H1 (cell line): ENCODE data around the gene FKBP2. TPM values are rescaled to one million over a fixed set of nuclear protein-coding genes. Genes with fewer than 3 reads are reported as not detected.
A peak's percentile ranks its signal among the peaks of the same experiment; 100 is the strongest.

Source experiments
- CTCF ChIA-PET: fragments of 300-600 bp; sonication (Branson Sonifier 250); formaldehyde crosslinking; loops from one replicate; lab custom pipeline; 2021; ENCODE audit not compliant: partially characterized antibody; lab: Charles Lee
- POLR2A ChIA-PET: fragments of 300-600 bp; sonication (Branson Sonifier 250); formaldehyde crosslinking; loops from one replicate; lab custom pipeline; 2021; ENCODE audit warnings: inconsistent platforms; ENCODE audit not compliant: partially characterized antibody; lab: Charles Lee
- DNase-seq, 2 experiments: peaks; one replicate each; pipeline versions ENCODE4 v3.0.0 to v3.0.0-alpha.2; 2010 to 2022; ENCODE audit warnings: low spot score in 2 of 2, low read depth in 1 of 2, mixed read lengths in 1 of 2
- FAIRE-seq: peaks from 2 replicates; lab custom pipeline; 2011; peaks lifted over from hg19 to GRCh38; lab: Jason Lieb, UNC
- H2AFZ ChIP-seq: 2 replicates; pipeline ENCODE4 v1.8.1; 2012; ENCODE audit warnings: low read length, inconsistent platforms
- H2AK5ac ChIP-seq: 2 replicates; pipeline ENCODE4 v1.6.1; 2013; ENCODE audit warnings: low read depth, low read length
- H2BK120ac ChIP-seq: replicated peaks from 2 replicates; pipeline ENCODE3; 2013; ENCODE audit warnings: low read depth, low read length, inconsistent platforms
- H2BK12ac ChIP-seq: 2 replicates; pipeline ENCODE4 v1.6.1; 2013; ENCODE audit warnings: low read depth, low read length
- H2BK15ac ChIP-seq: 2 replicates; pipeline ENCODE4 v1.6.1; 2013; ENCODE audit warnings: low read length
- H2BK20ac ChIP-seq: 2 replicates; pipeline ENCODE4 v1.6.1; 2013; ENCODE audit warnings: low read length
- H2BK5ac ChIP-seq: 2 replicates; pipeline ENCODE4 v1.6.1; 2013; ENCODE audit warnings: low read depth, low read length
- H3K14ac ChIP-seq: 2 replicates; pipeline ENCODE4 v1.6.1; 2013; ENCODE audit warnings: inconsistent platforms; ENCODE audit not compliant: insufficient read length
- H3K18ac ChIP-seq: 2 replicates; pipeline ENCODE4 v1.6.1; 2013; ENCODE audit warnings: low read length; ENCODE audit errors: extremely low read depth
- H3K23ac ChIP-seq: 2 replicates; pipeline ENCODE4 v1.6.1; 2013; ENCODE audit warnings: inconsistent platforms; ENCODE audit not compliant: insufficient read length
- H3K23me2 ChIP-seq: 2 replicates; pipeline ENCODE4 v1.6.1; 2013; ENCODE audit warnings: low read depth, low read length
- H3K27ac ChIP-seq: 2 replicates; pipeline ENCODE4 v1.6.1; 2011; ENCODE audit warnings: low read depth, low read length, inconsistent platforms
- H3K27me3 ChIP-seq, 4 experiments: replicated peaks in 1 of 4; 1 replicate in 1 of 4; 2 replicates in 3 of 4; pipeline versions ENCODE4 v1.6.1 to v1.8.1; 2011 to 2013; ENCODE audit warnings: low read length in 3 of 4, mild to moderate bottlenecking in 3 of 4, inconsistent platforms in 2 of 4, mixed read lengths in 2 of 4, moderate library complexity in 1 of 4; ENCODE audit not compliant: control insufficient read depth in 3 of 4, insufficient read depth in 3 of 4; ENCODE audit errors: extremely low read depth in 1 of 4
- H3K36me3 ChIP-seq, 4 experiments: 2 replicates each; pipeline versions ENCODE4 v1.6.1 to v1.8.1; 2011 to 2013; ENCODE audit warnings: mild to moderate bottlenecking in 4 of 4, low read length in 3 of 4, moderate library complexity in 2 of 4, control low read depth in 1 of 4, inconsistent platforms in 1 of 4; ENCODE audit not compliant: insufficient read depth in 4 of 4, control insufficient read depth in 2 of 4
- H3K4ac ChIP-seq: replicated peaks from 2 replicates; pipeline ENCODE3; 2013; ENCODE audit warnings: low read length, low read depth, mixed read lengths, inconsistent platforms; ENCODE audit not compliant: insufficient read length
- H3K4me1 ChIP-seq, 4 experiments: replicated peaks in 1 of 4; 1 replicate in 1 of 4; 2 replicates in 3 of 4; pipeline versions ENCODE4 v1.6.1 to v1.8.1; 2011 to 2013; ENCODE audit warnings: low read length in 3 of 4, inconsistent platforms in 2 of 4, mixed read lengths in 1 of 4; ENCODE audit not compliant: insufficient read depth in 4 of 4, control insufficient read depth in 3 of 4
- H3K4me2 ChIP-seq, 2 experiments: 2 replicates each; pipeline versions ENCODE4 v1.6.1 to v1.8.1; 2011 to 2013; ENCODE audit warnings: low read depth in 2 of 2, low read length in 2 of 2, control low read depth in 1 of 2, inconsistent platforms in 1 of 2, mild to moderate bottlenecking in 1 of 2; ENCODE audit not compliant: insufficient read depth in 1 of 2
- H3K4me3 ChIP-seq, 4 experiments: fragments of 200-600, 300-600 bp in 1 of 4; sonication (generic), shearing (Covaris generic), sonication (Bioruptor Twin) in 1 of 4; 2 replicates each; pipeline versions ENCODE4 v1.5.1 to v1.8.1; 2011 to 2016; ENCODE audit warnings: low read length in 4 of 4, low read depth in 3 of 4, control low read depth in 2 of 4, inconsistent platforms in 2 of 4, mild to moderate bottlenecking in 2 of 4, mixed read lengths in 1 of 4, moderate library complexity in 1 of 4; ENCODE audit not compliant: insufficient read depth in 2 of 4; ENCODE audit errors: extremely low read depth in 1 of 4
- H3K56ac ChIP-seq: replicated peaks from 2 replicates; pipeline ENCODE3; 2013; ENCODE audit warnings: low read depth, mild to moderate bottlenecking, mixed read lengths, low read length, inconsistent platforms; ENCODE audit not compliant: insufficient read length
- H3K79me1 ChIP-seq: 2 replicates; pipeline ENCODE4 v1.6.1; 2013; ENCODE audit warnings: low read depth, low read length, control low read depth
- H3K79me2 ChIP-seq, 2 experiments: 2 replicates each; pipeline versions ENCODE4 v1.6.1 to v1.8.1; 2012 to 2013; ENCODE audit warnings: low read length in 2 of 2, mild to moderate bottlenecking in 2 of 2, inconsistent platforms in 1 of 2; ENCODE audit not compliant: insufficient read depth in 2 of 2, control insufficient read depth in 1 of 2
- H3K9ac ChIP-seq, 4 experiments: replicated peaks in 1 of 4; 1 replicate in 1 of 4; 2 replicates in 3 of 4; pipeline versions ENCODE4 v1.6.1 to v1.8.1; 2011 to 2013; ENCODE audit warnings: low read depth in 3 of 4, low read length in 3 of 4, control low read depth in 2 of 4, mild to moderate bottlenecking in 2 of 4, moderate library complexity in 2 of 4, inconsistent platforms in 1 of 4; ENCODE audit errors: extremely low read depth in 1 of 4
- H3K9me3 ChIP-seq, 2 experiments: 2 replicates each; pipeline versions ENCODE4 v1.6.1 to v1.8.1; 2012 to 2013; ENCODE audit warnings: mild to moderate bottlenecking in 2 of 2, moderate library complexity in 2 of 2, control low read depth in 1 of 2, inconsistent platforms in 1 of 2, low read depth in 1 of 2, low read length in 1 of 2, mixed read lengths in 1 of 2; ENCODE audit not compliant: insufficient read depth in 2 of 2
- H4K20me1 ChIP-seq, 2 experiments: replicated peaks in 1 of 2; 2 replicates each; pipeline versions ENCODE3 to v1.8.1; 2011 to 2013; ENCODE audit warnings: inconsistent platforms in 2 of 2, low read length in 2 of 2, mild to moderate bottlenecking in 1 of 2; ENCODE audit not compliant: insufficient read depth in 2 of 2, control insufficient read depth in 1 of 2
- H4K5ac ChIP-seq: 2 replicates; pipeline ENCODE4 v1.6.1; 2013; ENCODE audit warnings: low read length, low read depth, mixed read lengths, inconsistent platforms; ENCODE audit not compliant: insufficient read length
- H4K8ac ChIP-seq: 2 replicates; pipeline ENCODE4 v1.8.0; 2013; ENCODE audit warnings: mild to moderate bottlenecking, moderate library complexity, low read length, inconsistent platforms; ENCODE audit not compliant: insufficient read depth; ENCODE audit errors: extremely low read depth
- H4K91ac ChIP-seq: replicated peaks from 2 replicates; pipeline ENCODE3; 2013; ENCODE audit warnings: low read length, mixed read lengths, inconsistent platforms; ENCODE audit not compliant: insufficient read length
- ASH2L ChIP-seq: fragments of 200-600, 300-600 bp; sonication (generic); IDR thresholded peaks from one replicate; pipeline ENCODE4 v1.7.1; 2017; ENCODE audit warnings: low read length
- CEBPB ChIP-seq: IDR thresholded peaks from 2 replicates; pipeline ENCODE4 v1.6.1; 2012; ENCODE audit warnings: low read depth, low read length
- CREB1 ChIP-seq: IDR thresholded peaks from 2 replicates; pipeline ENCODE4 v1.6.1; 2012; ENCODE audit warnings: inconsistent platforms
- CTCF ChIP-seq, 3 experiments: IDR thresholded peaks; 1 replicate in 2 of 3; 2 replicates in 1 of 3; pipeline versions ENCODE4 v1.5.1 to v1.6.1; 2011; ENCODE audit warnings: low read length in 3 of 3, mild to moderate bottlenecking in 3 of 3, inconsistent platforms in 2 of 3, low read depth in 1 of 3, moderate library complexity in 1 of 3; ENCODE audit not compliant: insufficient read depth in 1 of 3; ENCODE audit errors: control extremely low read depth in 1 of 3
- KDM4A ChIP-seq: IDR thresholded peaks from one replicate; pipeline ENCODE4 v1.7.1; 2012; ENCODE audit warnings: low read depth, mild to moderate bottlenecking, moderate library complexity, low read length, inconsistent platforms; ENCODE audit not compliant: severe bottlenecking
- MAX ChIP-seq: IDR thresholded peaks from 2 replicates; pipeline ENCODE4 v1.6.1; 2012; ENCODE audit warnings: inconsistent platforms
- SP1 ChIP-seq: IDR thresholded peaks from 2 replicates; pipeline ENCODE4 v1.6.1; 2011; ENCODE audit warnings: low read depth, low read length
- TAF1 ChIP-seq: IDR thresholded peaks from 2 replicates; pipeline ENCODE4 v1.6.1; 2011; ENCODE audit warnings: mild to moderate bottlenecking, low read depth, low read length
- WGBS, 2 experiments: shearing (Covaris generic) in 1 of 2; methylation state at CpG; one replicate each; pipeline versions ENCODE4 v1.1.6 to v1.1.7; 2013 to 2015; ENCODE audit warnings: low lambda C conversion rate in 2 of 2, mixed read lengths in 2 of 2, inconsistent platforms in 1 of 2, low coverage in 1 of 2, missing lambda C conversion rate in 1 of 2; ENCODE audit not compliant: insufficient replicate concordance in 2 of 2, insufficient coverage in 1 of 2, insufficient read length in 1 of 2; ENCODE audit errors: extremely low coverage in 1 of 2, missing lambda C conversion rate in 1 of 2; 5-methylcytosine and 5-hydroxymethylcytosine counted together
- polyA plus RNA-seq, 7 experiments: library from polyadenylated mRNA; depleted of rRNA in 3 of 7; stranded (reverse) in 5 of 7; unstranded in 2 of 7; fragments of >200 nt in 5 of 7; fragments of 200-250 nt in 2 of 7; gene quantifications; 1 replicate in 5 of 7; 2 replicates in 1 of 7; 4 replicates in 1 of 7; pipeline versions ENCODE4 v1.2.1 to v1.2.3, GENCODE V29; 2011 to 2013; ENCODE audit warnings: missing spikeins in 2 of 7, mixed read lengths in 2 of 7
- total RNA-seq: library from RNA; stranded (reverse); fragmentation: NEBNext Ultra II Directional; extraction: Animal tissue kit (Norgen Biotek cat#: 25700); gene quantifications from 2 replicates; pipeline ENCODE4 v1.2.1, GENCODE V29; 2021

Gene FKBP2
- total and polyA plus RNA-seq, 2 of the 8 experiments (the other 6 are each of a cell fraction or from before 2014, with no cell fraction given) = 41.7 to 52.5 TPM

GRCh38 chr11:64284048-64284961 lies 43.4 kb downstream of the FKBP2 start, which contains the start of gene BAD:
TSS of gene BAD (minus strand) at chr11:64284665. CDS start at chr11:64284368, 297 bp downstream.
- Histone ChIP-seq H4K5ac (peak within 1 kb of the TSS; percentile 89), H3K56ac (peak within 1 kb of the TSS; percentile 67), H2BK12ac (no peak within 1 kb of the TSS), H2BK15ac (no peak within 1 kb of the TSS; the same call in 1 of the 2 replicates), H3K27me3 (peaks cover 0 to 7% (median 3%) of the 10 kb centered on the region in 4 experiments; a peak in 3 of 7 replicates), H2BK20ac (no peak within 1 kb of the TSS), H3K4ac (peak within 1 kb of the TSS; percentile 72), H3K4me3 (peak within 1 kb of the TSS; percentile 49 to 70 (median 69)), H3K18ac (peak within 1 kb of the TSS; percentile 67), H3K14ac (no peak within 1 kb of the TSS), H3K9ac (peak within 1 kb of the TSS in 3 of 4 experiments; percentile 6 to 58 (median 56); a peak in 5 of 7 replicates), H3K23me2 (peaks cover 10% of the 10 kb centered on the region; the same call in 1 of the 2 replicates), H3K4me2 (peak within 1 kb of the TSS; percentile 59 to 96), H3K79me2 (no peaks in the 10 kb centered on the region), H2AK5ac (no peak within 1 kb of the TSS), H2BK5ac (peak within 1 kb of the TSS; percentile 81; the same call in 1 of the 2 replicates), H3K27ac (peak within 1 kb of the TSS; percentile 68; the same call in 1 of the 2 replicates), H4K8ac (peak within 1 kb of the TSS; percentile 81), H4K91ac (peak within 1 kb of the TSS; percentile 83), H3K79me1 (no peaks in the 10 kb centered on the region; the same call in 1 of the 2 replicates), H3K9me3 (no peaks in the 10 kb centered on the region), H4K20me1 (peaks cover 0 to 6% of the 10 kb centered on the region in 2 experiments), H3K23ac (no peak within 1 kb of the TSS), H2BK120ac (no peak within 1 kb of the TSS), H2AFZ (no peak within 1 kb of the TSS), H3K4me1 (peaks cover 0 to 8% (median 4%) of the 10 kb centered on the region in 4 experiments; a peak in 4 of 7 replicates), H3K36me3 (no peaks in the 10 kb centered on the region)
- DNase-seq (peak in 1 of 2 experiments; percentile 96), FAIRE-seq (no peak)
- CTCF ChIA-PET = interaction anchor here (0.6 to 11.4 kb wide), 11 partner anchors 10 to 1733 kb away, joined by 3 to 134 read pairs (median 4); partner anchors contain the start of genes CATSPERZ, ESRRA, PRDX5 and TRMT112
- POLR2A ChIA-PET = interaction anchor here (0.6 to 9.5 kb wide), 13 partner anchors 8 to 76 kb away, joined by 3 to 79 read pairs (median 5); partner anchors contain the start of genes CATSPERZ, ESRRA and PPP1R14B
- WGBS, 2 experiments = 18% methylated on average over 24 of the region's 44 CpGs; no CpG with 5 or more reads in 1 of the 2 experiments
- TF ChIP-seq KDM4A = no peak
- no peak for TF ChIP-seq MAX
- no peak for TF ChIP-seq CTCF (IDR thresholded peaks at IDR 0.05; ENCODE audit: control extremely low read depth in 1 of 3, insufficient read depth in 1 of 3, low read depth in 1 of 3, low read length in 3 of 3)
- TF ChIP-seq SP1 = peak; percentile 89
- TF ChIP-seq TAF1 = peak; percentile 61; the same call in 1 of the 2 replicates
- TF ChIP-seq ASH2L = no peak
- no peak for TF ChIP-seq CEBPB
- TF ChIP-seq CREB1 = peak; percentile 88
